Measurements from ENCODE around the gene LCAT. TPM values are rescaled to one million over a fixed set of nuclear protein-coding genes. Genes with fewer than 3 reads are reported as not detected.

LCAT gene
- total RNA-seq, result 10 to 100 TPM in 1 of 2 donors, 1 to 10 TPM in 1; 6.9 to 17.4 TPM

GRCh38 chr16:67943619-67944504, at the start of gene LCAT:
Gene LCAT (minus strand): TSS chr16:67944120. CDS start chr16:67944101, 19 bp downstream.
- intact Hi-C loops (cut with DNase I), result no loop called here
- Histone ChIP-seq H3K4me1 (replicated peaks) (no peaks in the 10 kb centered on the region), H3K27ac (peak within 1 kb of the TSS; percentile 51 to 59), H3K9me3 (no peaks in the 10 kb centered on the region), H3K27me3 (replicated peaks; ENCODE audit: insufficient read depth) (no peaks in the 10 kb centered on the region), H3K36me3 (peaks cover 14 to 38% of the 10 kb centered on the region in 2 donors), H3K4me3 (no peak within 1 kb of the TSS)
- WGBS, result 35% methylated on average over 22 of the region's 23 CpGs
- DNase-seq (ENCODE audit: low spot score), result no peak
- TF ChIP-seq POLR2AphosphoS5 (IDR thresholded peaks at IDR 0.05) (peak; percentile 24), CTCF (IDR thresholded peaks at IDR 0.05) (no peak)

GRCh38 chr16:67993207-67994039, 49.5 kb upstream of the LCAT start:
- H3K4me3 ChIP-seq, result peak overlapping the region; percentile 18 to 21
- WGBS, result 23% methylated on average over 26 of the region's 39 CpGs
- peaks cover 6% of the 10 kb centered on the region for H3K4me1 ChIP-seq (replicated peaks)
- H3K9me3 ChIP-seq, result no peaks in the 10 kb centered on the region
- TF ChIP-seq CTCF (IDR thresholded peaks at IDR 0.05) (peak; percentile 94 to 98 (median 97)), POLR2A (IDR thresholded peaks at IDR 0.05) (no peak), POLR2AphosphoS5 (IDR thresholded peaks at IDR 0.05) (peak; percentile 33)
- intact Hi-C loops (cut with DNase I), result loop anchor here (5.0 kb wide), 1 partner anchor 234 kb away; no protein-coding TSS in a partner anchor
- H3K36me3 ChIP-seq, result no peaks in the 10 kb centered on the region
- peak overlapping the region in 1 of 2 donors; percentile 9 for H3K27ac ChIP-seq
- no peaks in the 10 kb centered on the region for H3K27me3 ChIP-seq (replicated peaks; ENCODE audit: insufficient read depth)
- DNase-seq (ENCODE audit: low spot score), result peak; percentile 44

GRCh38 chr16:67992661-67993206, 48.8 kb upstream of the LCAT start:
- no peak for DNase-seq (ENCODE audit: low spot score)
- TF ChIP-seq CTCF (IDR thresholded peaks at IDR 0.05) (no peak), POLR2A (IDR thresholded peaks at IDR 0.05) (no peak), POLR2AphosphoS5 (IDR thresholded peaks at IDR 0.05) (no peak)
- no peak overlapping the region for H3K4me3 ChIP-seq
- 73% methylated on average over 19 of the region's 20 CpGs for whole genome bisulfite sequencing
- H3K36me3 ChIP-seq, result no peaks in the 10 kb centered on the region
- no peaks in the 10 kb centered on the region for H3K9me3 ChIP-seq
- H3K27me3 ChIP-seq (replicated peaks; ENCODE audit: insufficient read depth), result no peaks in the 10 kb centered on the region
- intact Hi-C loops (cut with DNase I), result loop anchor here (5.0 kb wide), 1 partner anchor 235 kb away; no protein-coding TSS in a partner anchor
- H3K27ac ChIP-seq, result no peak overlapping the region
- peaks cover 6% of the 10 kb centered on the region for H3K4me1 ChIP-seq (replicated peaks)

DNA sequence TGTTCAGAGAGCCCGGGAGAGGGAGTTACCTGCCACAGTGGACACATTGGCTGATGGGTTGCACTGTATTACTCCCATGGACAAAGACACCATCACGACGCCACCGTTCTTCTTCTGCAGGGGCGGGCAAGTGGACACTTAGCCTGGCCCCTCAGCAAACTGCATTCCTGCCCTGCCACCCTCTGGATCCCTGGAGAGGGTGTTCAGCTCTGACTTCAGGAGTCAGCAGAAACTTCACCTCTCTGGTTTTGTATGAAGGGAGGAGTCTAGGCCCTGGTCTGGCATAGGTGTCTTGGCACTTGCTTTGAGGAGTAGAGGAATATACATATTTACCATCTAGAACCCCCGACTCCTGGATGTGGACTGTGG, 46.1 kb upstream of the LCAT start:
- H3K36me3 ChIP-seq, result no peaks in the 10 kb centered on the region
- intact Hi-C loops (cut with DNase I), result loop anchor here (5.0 kb wide), 1 partner anchor 237 kb away; no protein-coding TSS in a partner anchor
- TF ChIP-seq CTCF (IDR thresholded peaks at IDR 0.05), result no peak
- no peak overlapping the region for H3K4me3 ChIP-seq
- no peaks in the 10 kb centered on the region for H3K9me3 ChIP-seq
- WGBS, result 83% methylated on average over 6 of the region's 6 CpGs
- no peak overlapping the region for H3K27ac ChIP-seq
- DNase-seq (ENCODE audit: low spot score), result no peak
- H3K27me3 ChIP-seq (replicated peaks; ENCODE audit: insufficient read depth), result no peaks in the 10 kb centered on the region
- peaks cover 6% of the 10 kb centered on the region for H3K4me1 ChIP-seq (replicated peaks)

Measured in prostate gland (tissue), 2 donors.